Neural cell (in vitro differentiated cells): ENCODE measurements around the gene CACNA1E. TPM values are rescaled to one million over a fixed set of nuclear protein-coding genes. Genes with fewer than 3 reads are reported as not detected.

ENCODE experiments used
- H2AFZ ChIP-seq: fragments of 200-600, 300-800 bp; sonication (generic), shearing (Covaris generic); 2 replicates; pipeline ENCODE4 v1.6.0; 2014; ENCODE audit warnings: low read depth, mild to moderate bottlenecking, antibody characterized with exemption, low read length, moderate library complexity
- H3F3A ChIP-seq: fragments of 200-600 bp; shearing (Covaris generic); 2 replicates; pipeline ENCODE4 v1.6.1; 2016; ENCODE audit warnings: mild to moderate bottlenecking, moderate library complexity, mixed read lengths, antibody characterized with exemption, low read length; ENCODE audit not compliant: insufficient read depth, poor library complexity, severe bottlenecking
- H3K27ac ChIP-seq: fragments of 200-600, 300-800 bp; sonication (generic), shearing (Covaris generic); 2 replicates; pipeline ENCODE4 v1.5.1; 2014; ENCODE audit warnings: mild to moderate bottlenecking, low read length, moderate library complexity
- H3K27me3 ChIP-seq: fragments of 300-800, 200-600 bp; sonication (generic), shearing (Covaris generic); 2 replicates; pipeline ENCODE4 v1.6.0; 2014; ENCODE audit warnings: mild to moderate bottlenecking, low read depth, low read length, moderate library complexity; ENCODE audit not compliant: insufficient read depth
- H3K36me3 ChIP-seq: fragments of 300-800, 200-600 bp; sonication (generic), shearing (Covaris generic); 2 replicates; pipeline ENCODE4 v1.5.1; 2014; ENCODE audit warnings: mild to moderate bottlenecking, antibody characterized with exemption, low read length, moderate library complexity; ENCODE audit not compliant: insufficient read depth
- H3K4me2 ChIP-seq: fragments of 300-800, 200-600 bp; sonication (generic), shearing (Covaris generic); 2 replicates; pipeline ENCODE4 v1.6.0; 2014; ENCODE audit warnings: mild to moderate bottlenecking, low read length
- H3K4me3 ChIP-seq: fragments of 300-800, 200-600 bp; sonication (generic), shearing (Covaris generic); 2 replicates; pipeline ENCODE4 v1.5.1; 2014; ENCODE audit warnings: mild to moderate bottlenecking, low read length, moderate library complexity
- H3K79me2 ChIP-seq: fragments of 200-600 bp; shearing (Covaris generic); replicated peaks from 2 replicates; pipeline ENCODE4 v1.6.0; 2014; ENCODE audit warnings: mild to moderate bottlenecking, low read length, moderate library complexity; ENCODE audit not compliant: insufficient read depth
- H3K9ac ChIP-seq: fragments of 300-800, 200-600 bp; sonication (generic), shearing (Covaris generic); 2 replicates; pipeline ENCODE4 v1.6.1; 2016; ENCODE audit warnings: mild to moderate bottlenecking, low read length, mixed read lengths
- H3K9me2 ChIP-seq: fragments of 200-600 bp; shearing (Covaris generic); 2 replicates; pipeline ENCODE4 v1.6.1; 2016; ENCODE audit warnings: mild to moderate bottlenecking, low read length, mixed read lengths; ENCODE audit not compliant: insufficient read depth
- H3K9me3 ChIP-seq: fragments of 200-600, 300-800 bp; sonication (generic), shearing (Covaris generic); 2 replicates; pipeline ENCODE4 v1.6.1; 2016; ENCODE audit warnings: mild to moderate bottlenecking, mixed run types, low read length, moderate library complexity, mixed read lengths
- H4K20me1 ChIP-seq: fragments of 200-600 bp; shearing (Covaris generic); 2 replicates; pipeline ENCODE4 v1.6.1; 2016; ENCODE audit warnings: mild to moderate bottlenecking, mixed run types; ENCODE audit not compliant: insufficient read depth
- CTCF ChIP-seq: fragments of 450-650 bp; IDR thresholded peaks from 2 replicates; pipeline ENCODE4 v1.5.1; 2014; ENCODE audit warnings: antibody characterized with exemption, mild to moderate bottlenecking, moderate library complexity; ENCODE audit not compliant: poor library complexity, severe bottlenecking
- EP300 ChIP-seq: fragments of 450-650 bp; conservative IDR thresholded peaks from 2 replicates; pipeline ENCODE4 v1.6.1; 2014; ENCODE audit warnings: antibody characterized with exemption, mild to moderate bottlenecking, moderate library complexity; ENCODE audit not compliant: poor library complexity, severe bottlenecking
- EZH2 ChIP-seq: fragments of 200-600, 300-800 bp; shearing (Covaris generic), sonication (generic); IDR thresholded peaks from 2 replicates; pipeline ENCODE4 v1.6.1; 2014; ENCODE audit warnings: antibody characterized with exemption, low read length, borderline replicate concordance, mild to moderate bottlenecking; ENCODE audit not compliant: insufficient read depth, poor library complexity, severe bottlenecking
- MXI1 ChIP-seq: fragments of 450-650 bp; conservative IDR thresholded peaks from 2 replicates; pipeline ENCODE4 v1.6.1; 2014; ENCODE audit warnings: antibody characterized with exemption, mild to moderate bottlenecking; ENCODE audit not compliant: poor library complexity, severe bottlenecking
- POLR2AphosphoS5 ChIP-seq: IDR thresholded peaks from 2 replicates; pipeline ENCODE4 v1.6.1; 2012
- RAD21 ChIP-seq: fragments of 450-650 bp; conservative IDR thresholded peaks from 2 replicates; pipeline ENCODE4 v1.6.1; 2014; ENCODE audit warnings: antibody characterized with exemption, mild to moderate bottlenecking, moderate library complexity
- REST ChIP-seq: IDR thresholded peaks from 2 replicates; pipeline ENCODE4 v1.6.1; 2012; ENCODE audit warnings: borderline replicate concordance
- SMC3 ChIP-seq: fragments of 450-650 bp; conservative IDR thresholded peaks from 2 replicates; pipeline ENCODE4 v1.6.1; 2014; ENCODE audit warnings: antibody characterized with exemption, mild to moderate bottlenecking, moderate library complexity; ENCODE audit not compliant: poor library complexity
- TAF1 ChIP-seq: IDR thresholded peaks from 2 replicates; pipeline ENCODE4 v1.6.1; 2012; ENCODE audit warnings: low read depth
- polyA plus RNA-seq: library from polyadenylated mRNA; depleted of rRNA; stranded (reverse); fragments of >200 nt; gene quantifications from 2 replicates; pipeline ENCODE4 v1.2.3, GENCODE V29; 2014

CACNA1E gene
- polyA plus RNA-seq, 1 donor from 2014 or later, result 29.5 TPM

DNA sequence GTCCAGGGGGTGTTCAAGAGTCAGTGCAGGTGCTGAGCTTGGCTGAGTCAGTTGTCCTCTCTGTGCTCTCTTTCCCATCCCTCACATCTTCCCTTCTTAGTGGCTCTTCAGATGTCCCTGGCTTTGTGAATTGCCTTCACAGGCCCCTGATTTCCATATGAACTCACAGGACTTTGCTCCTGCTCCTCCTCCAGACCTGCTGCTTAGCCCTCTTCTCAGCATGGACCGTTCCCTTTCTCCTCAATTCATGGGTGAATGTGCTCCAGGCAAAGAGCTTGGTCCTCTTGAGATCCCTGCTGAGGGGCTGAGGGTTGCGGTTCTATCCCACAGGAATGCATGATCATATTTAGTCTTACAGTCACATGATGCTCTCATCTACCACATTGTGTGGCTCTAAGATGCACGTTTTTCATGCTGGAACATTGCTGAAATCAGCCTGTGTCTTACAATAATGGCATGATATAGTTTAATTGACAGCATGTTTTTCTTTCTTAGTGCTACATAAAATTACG, 30.5 kb downstream of the CACNA1E start:
- H3K4me3 ChIP-seq, result no peak overlapping the region
- no peak overlapping the region for H3K4me2 ChIP-seq
- H3F3A ChIP-seq, result no peaks in the 10 kb centered on the region
- H3K9me3 ChIP-seq, result no peaks in the 10 kb centered on the region
- no peaks in the 10 kb centered on the region for H3K9me2 ChIP-seq
- no peak for TF ChIP-seq POLR2AphosphoS5
- no peak for TF ChIP-seq RAD21
- no peak for TF ChIP-seq CTCF
- TF ChIP-seq EZH2, result no peak
- no peak for TF ChIP-seq REST
- no peak for TF ChIP-seq SMC3
- no peak for TF ChIP-seq EP300
- TF ChIP-seq MXI1, result no peak
- no peak for TF ChIP-seq TAF1
- no peaks in the 10 kb centered on the region for H4K20me1 ChIP-seq
- H3K27me3 ChIP-seq, result no peaks in the 10 kb centered on the region
- H3K79me2 ChIP-seq, result no peaks in the 10 kb centered on the region
- no peak overlapping the region for H3K9ac ChIP-seq
- H3K27ac ChIP-seq, result no peak overlapping the region
- H2AFZ ChIP-seq, result no peak overlapping the region
- no peaks in the 10 kb centered on the region for H3K36me3 ChIP-seq

- Histone ChIP-seq H3K9ac (no peak overlapping the region), H3K36me3 (no peaks in the 10 kb centered on the region), H4K20me1 (no peaks in the 10 kb centered on the region), H3K27ac (no peak overlapping the region), H3K4me3 (no peak overlapping the region), H3K4me2 (no peak overlapping the region), H3K27me3 (no peaks in the 10 kb centered on the region), H3K9me3 (no peaks in the 10 kb centered on the region), H2AFZ (no peak overlapping the region), H3F3A (no peaks in the 10 kb centered on the region), H3K79me2 (no peaks in the 10 kb centered on the region), H3K9me2 (no peaks in the 10 kb centered on the region)
- TF ChIP-seq EP300 (no peak), SMC3 (no peak), CTCF (no peak), MXI1 (no peak), EZH2 (no peak), POLR2AphosphoS5 (no peak), RAD21 (no peak), REST (no peak), TAF1 (no peak)
Observed at GRCh38 chr1:181514298-181515290, 31.3 kb downstream of the CACNA1E start.
